ENCODE measurements around the gene LCORL.
"Not testable (repeated sequence)": the region's sequence is repeated elsewhere in the genome, so short reads cannot be mapped to it uniquely, and the experiment has no call there.

DNA sequence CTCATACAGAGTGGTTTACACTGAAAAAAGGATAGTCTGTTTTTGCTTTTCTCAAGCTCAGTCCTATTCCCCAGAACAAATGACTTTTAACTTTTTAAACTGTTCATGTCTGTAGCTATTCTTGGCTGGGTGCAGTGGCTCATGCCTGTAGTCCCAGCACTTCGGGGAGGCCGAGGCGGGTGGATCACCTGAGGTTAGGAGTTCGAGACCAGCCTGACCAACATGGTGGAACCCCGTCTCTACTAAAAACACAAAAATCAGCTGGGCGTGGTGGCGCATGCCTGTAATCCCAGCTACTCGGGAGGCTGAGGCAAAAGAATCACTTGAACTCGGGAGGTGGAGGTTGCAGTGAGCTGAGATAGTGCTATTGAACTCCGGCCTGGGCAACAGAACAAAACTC lies 14.8 kb upstream of the LCORL start:
- TF ChIP-seq, protein P1, sequence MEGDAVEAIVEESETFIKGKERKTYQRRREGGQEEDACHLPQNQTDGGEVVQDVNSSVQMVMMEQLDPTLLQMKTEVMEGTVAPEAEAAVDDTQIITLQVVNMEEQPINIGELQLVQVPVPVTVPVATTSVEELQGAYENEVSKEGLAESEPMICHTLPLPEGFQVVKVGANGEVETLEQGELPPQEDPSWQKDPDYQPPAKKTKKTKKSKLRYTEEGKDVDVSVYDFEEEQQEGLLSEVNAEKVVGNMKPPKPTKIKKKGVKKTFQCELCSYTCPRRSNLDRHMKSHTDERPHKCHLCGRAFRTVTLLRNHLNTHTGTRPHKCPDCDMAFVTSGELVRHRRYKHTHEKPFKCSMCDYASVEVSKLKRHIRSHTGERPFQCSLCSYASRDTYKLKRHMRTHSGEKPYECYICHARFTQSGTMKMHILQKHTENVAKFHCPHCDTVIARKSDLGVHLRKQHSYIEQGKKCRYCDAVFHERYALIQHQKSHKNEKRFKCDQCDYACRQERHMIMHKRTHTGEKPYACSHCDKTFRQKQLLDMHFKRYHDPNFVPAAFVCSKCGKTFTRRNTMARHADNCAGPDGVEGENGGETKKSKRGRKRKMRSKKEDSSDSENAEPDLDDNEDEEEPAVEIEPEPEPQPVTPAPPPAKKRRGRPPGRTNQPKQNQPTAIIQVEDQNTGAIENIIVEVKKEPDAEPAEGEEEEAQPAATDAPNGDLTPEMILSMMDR (IDR thresholded peaks at IDR 0.05; ENCODE audit: low read depth, low read length, poor library complexity, severe bottlenecking): not testable (repeated sequence)
- TF ChIP-seq EZH2phosphoT487 (IDR thresholded peaks at IDR 0.05; ENCODE audit: borderline replicate concordance, low read length): not testable (repeated sequence)
